ENCODE measurements around the gene OBI1. TPM values are rescaled to one million over a fixed set of nuclear protein-coding genes. Genes with fewer than 3 reads are reported as not detected.

OBI1 gene
- total and polyA plus RNA-seq, 10 donors = 4.1 to 14.7 (median 11.5) TPM

DNA sequence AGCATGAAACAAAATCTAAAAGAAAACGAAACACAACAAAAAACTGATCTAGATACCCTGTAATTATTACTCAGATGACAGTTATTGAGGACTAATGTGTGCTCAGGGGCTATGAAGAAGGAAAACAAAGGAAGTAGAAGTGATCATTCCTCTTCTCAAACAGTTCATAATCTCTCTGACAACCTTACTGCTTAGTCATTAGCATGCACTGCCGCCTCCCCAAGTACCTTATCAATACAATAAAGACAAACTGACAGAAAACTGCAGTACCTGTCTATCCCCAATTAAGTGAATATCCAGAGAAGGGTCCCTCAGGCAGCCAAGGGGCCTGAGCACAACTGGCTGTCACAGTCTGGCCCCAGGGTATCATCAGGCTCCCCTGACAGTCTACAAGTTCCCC lies 33.6 kb downstream of the OBI1 start:
- Histone ChIP-seq H3K4me1 (no peaks in the 10 kb centered on the region), H3K4me3 (no peak overlapping the region), H3K27ac (no peak overlapping the region), H3K36me3 (peaks cover 0 to 100% (median 25%) of the 10 kb centered on the region in 6 donors), H3K9me3 (no peaks in the 10 kb centered on the region), H3K27me3 (replicated peaks in 1 of 7) (no peaks in the 10 kb centered on the region)
- intact Hi-C loops (cut with DNase I; ENCODE audit: low total_unique reads) = no loop called here
- no peak for DNase-seq
- TF ChIP-seq POLR2AphosphoS5 (IDR thresholded peaks at IDR 0.05) (no peak), POLR2A (IDR thresholded peaks at IDR 0.05) (no peak)
- TF ChIP-seq, protein P1, sequence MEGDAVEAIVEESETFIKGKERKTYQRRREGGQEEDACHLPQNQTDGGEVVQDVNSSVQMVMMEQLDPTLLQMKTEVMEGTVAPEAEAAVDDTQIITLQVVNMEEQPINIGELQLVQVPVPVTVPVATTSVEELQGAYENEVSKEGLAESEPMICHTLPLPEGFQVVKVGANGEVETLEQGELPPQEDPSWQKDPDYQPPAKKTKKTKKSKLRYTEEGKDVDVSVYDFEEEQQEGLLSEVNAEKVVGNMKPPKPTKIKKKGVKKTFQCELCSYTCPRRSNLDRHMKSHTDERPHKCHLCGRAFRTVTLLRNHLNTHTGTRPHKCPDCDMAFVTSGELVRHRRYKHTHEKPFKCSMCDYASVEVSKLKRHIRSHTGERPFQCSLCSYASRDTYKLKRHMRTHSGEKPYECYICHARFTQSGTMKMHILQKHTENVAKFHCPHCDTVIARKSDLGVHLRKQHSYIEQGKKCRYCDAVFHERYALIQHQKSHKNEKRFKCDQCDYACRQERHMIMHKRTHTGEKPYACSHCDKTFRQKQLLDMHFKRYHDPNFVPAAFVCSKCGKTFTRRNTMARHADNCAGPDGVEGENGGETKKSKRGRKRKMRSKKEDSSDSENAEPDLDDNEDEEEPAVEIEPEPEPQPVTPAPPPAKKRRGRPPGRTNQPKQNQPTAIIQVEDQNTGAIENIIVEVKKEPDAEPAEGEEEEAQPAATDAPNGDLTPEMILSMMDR (IDR thresholded peaks at IDR 0.05 in 8 of 11, conservative IDR thresholded peaks at IDR 0.05 in 3 of 11) = no peak
- 88 to 98% (median 94%) methylated on average over 2 of the region's 2 CpGs for WGBS, 5 donors

DNA sequence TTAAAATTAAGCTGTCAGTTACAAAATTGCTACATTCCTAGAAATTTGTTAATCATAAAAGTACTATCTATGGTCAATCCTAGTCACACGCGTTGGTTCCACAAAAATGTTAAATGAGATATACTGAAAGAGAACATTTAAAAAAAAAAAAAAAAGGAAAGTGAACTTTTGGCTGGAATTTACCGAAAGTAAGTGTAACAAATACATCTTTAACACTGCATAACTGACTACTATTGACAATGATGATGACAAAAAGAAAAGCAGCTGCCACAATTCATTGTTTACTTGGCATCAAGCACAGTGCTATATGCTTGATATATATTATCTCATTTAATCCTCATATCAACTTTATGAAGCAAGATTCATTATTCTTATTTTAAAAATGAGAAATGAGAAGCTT lies 35.8 kb downstream of the OBI1 start:
- H3K27ac ChIP-seq = no peak overlapping the region
- intact Hi-C loops (cut with DNase I; ENCODE audit: low total_unique reads) = no loop called here
- H3K4me1 ChIP-seq = no peaks in the 10 kb centered on the region
- TF ChIP-seq, protein P1 (IDR thresholded peaks at IDR 0.05 in 8 of 11, conservative IDR thresholded peaks at IDR 0.05 in 3 of 11) = no peak
- TF ChIP-seq POLR2A (IDR thresholded peaks at IDR 0.05) = no peak
- no peak for TF ChIP-seq POLR2AphosphoS5 (IDR thresholded peaks at IDR 0.05)
- no peak for DNase-seq
- H3K36me3 ChIP-seq = peaks cover 0 to 94% (median 22%) of the 10 kb centered on the region in 6 donors
- H3K27me3 ChIP-seq (replicated peaks in 1 of 7) = no peaks in the 10 kb centered on the region
- no peaks in the 10 kb centered on the region for H3K9me3 ChIP-seq
- 96 to 99% (median 97%) methylated on average over 3 of the region's 3 CpGs for WGBS, 5 donors
- no peak overlapping the region for H3K4me3 ChIP-seq

DNA sequence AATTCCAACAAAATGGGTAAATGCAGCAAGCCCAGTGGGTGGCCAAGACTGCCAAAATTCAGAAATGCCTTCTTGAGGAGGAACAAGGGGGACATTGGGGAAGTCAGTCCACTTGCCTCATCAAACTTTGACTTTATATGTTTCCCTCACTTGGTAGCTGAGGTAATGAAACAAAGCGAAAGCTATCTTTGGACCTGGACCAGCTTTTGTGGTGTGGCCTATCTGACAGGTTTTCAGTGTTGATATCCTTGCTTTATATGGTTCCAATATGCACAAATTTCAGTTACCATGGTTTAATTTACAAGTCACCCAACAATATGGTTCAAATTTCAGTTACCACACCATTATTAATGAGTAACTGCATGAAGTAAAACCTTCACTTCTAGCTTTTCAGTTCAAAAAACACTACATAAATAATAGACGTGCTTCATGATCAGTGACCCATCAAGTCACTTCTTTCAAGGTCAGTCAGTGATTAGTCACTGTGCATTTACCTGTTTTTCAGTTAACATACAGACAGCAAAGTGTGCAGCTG lies 38.0 kb downstream of the OBI1 start:
- Histone ChIP-seq H3K27me3 (replicated peaks in 1 of 7) (no peaks in the 10 kb centered on the region), H3K36me3 (peaks cover 0 to 92% (median 30%) of the 10 kb centered on the region in 6 donors), H3K9me3 (no peaks in the 10 kb centered on the region), H3K4me1 (no peaks in the 10 kb centered on the region), H3K27ac (no peak overlapping the region), H3K4me3 (no peak overlapping the region)
- TF ChIP-seq, protein P1 (IDR thresholded peaks at IDR 0.05 in 8 of 11, conservative IDR thresholded peaks at IDR 0.05 in 3 of 11) = no peak
- TF ChIP-seq POLR2A (IDR thresholded peaks at IDR 0.05) (no peak), POLR2AphosphoS5 (IDR thresholded peaks at IDR 0.05) (no peak)
- 88 to 94% (median 91%) methylated on average over 2 of the region's 2 CpGs for WGBS, 5 donors
- DNase-seq = no peak
- intact Hi-C loops (cut with DNase I; ENCODE audit: low total_unique reads) = no loop called here

DNA sequence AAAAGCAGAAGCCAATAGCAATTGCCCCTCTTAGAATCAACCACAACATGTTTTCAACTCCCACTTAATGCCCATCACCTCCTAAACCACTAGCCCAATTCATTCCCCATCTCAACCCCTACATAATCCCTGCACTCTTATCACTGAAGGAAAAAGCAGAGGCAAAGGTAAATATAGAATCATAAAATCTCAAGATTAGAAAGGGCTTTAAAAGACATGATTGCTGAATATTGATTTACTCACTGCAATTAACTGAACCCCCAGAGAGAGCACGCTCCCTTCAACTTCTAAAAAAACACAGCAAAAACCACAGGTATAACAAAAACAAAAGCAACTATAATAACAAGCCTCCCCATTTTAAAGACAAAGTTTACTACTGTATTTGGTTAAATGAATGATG lies 40.5 kb downstream of the OBI1 start:
- 92 to 100% (median 96%) methylated on average over 1 of the region's 1 CpG for WGBS, 5 donors
- intact Hi-C loops (cut with DNase I; ENCODE audit: low total_unique reads) = no loop called here

More for the DNA sequence above, 40.5 kb downstream of the OBI1 start:
- Histone ChIP-seq H3K27me3 (replicated peaks in 1 of 7) (no peaks in the 10 kb centered on the region), H3K36me3 (peaks cover 0 to 92% (median 28%) of the 10 kb centered on the region in 6 donors), H3K4me3 (no peak overlapping the region), H3K4me1 (no peaks in the 10 kb centered on the region), H3K9me3 (no peaks in the 10 kb centered on the region), H3K27ac (no peak overlapping the region)
- DNase-seq = no peak
- TF ChIP-seq, protein P1 (IDR thresholded peaks at IDR 0.05 in 8 of 11, conservative IDR thresholded peaks at IDR 0.05 in 3 of 11) = no peak
- no peak for TF ChIP-seq POLR2AphosphoS5 (IDR thresholded peaks at IDR 0.05)
- TF ChIP-seq POLR2A (IDR thresholded peaks at IDR 0.05) = no peak
